Amygdala (tissue), 56 donors: ENCODE results near the gene CDK5RAP2.
A peak's percentile ranks its signal among the peaks of the same experiment; 100 is the strongest.

ENCODE experiments used
- DNase-seq, 56 donors: peaks; one replicate each; lab custom pipeline; 2025; lab: John Stamatoyannopoulos, UW

The CDK5RAP2 gene

DNA sequence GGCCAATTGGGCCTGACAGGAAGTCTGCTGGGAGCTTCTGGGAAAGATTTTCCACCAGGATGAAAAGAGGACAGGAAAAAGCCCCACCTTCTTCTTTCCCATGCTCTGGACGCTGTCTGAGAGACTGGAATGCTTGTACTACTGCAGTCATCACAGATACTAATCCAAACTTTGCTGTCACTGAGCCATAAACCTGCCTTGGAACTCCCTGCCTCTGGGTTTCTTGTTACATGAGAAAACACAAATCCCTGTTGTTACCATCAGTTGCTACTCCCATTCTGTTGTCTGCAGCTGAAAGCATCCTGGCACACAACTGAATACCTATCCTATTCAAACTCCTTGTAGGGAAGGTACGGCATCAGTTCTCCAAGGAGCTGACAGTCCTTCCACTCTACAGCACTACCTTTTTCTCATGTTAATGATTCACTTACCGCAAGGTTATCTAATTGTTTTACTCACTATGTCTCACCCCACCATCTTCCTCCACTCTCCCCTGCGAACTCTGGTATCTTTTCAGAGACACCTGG, 167.5 kb downstream of the CDK5RAP2 start:
- DNase-seq: no peak

DNA sequence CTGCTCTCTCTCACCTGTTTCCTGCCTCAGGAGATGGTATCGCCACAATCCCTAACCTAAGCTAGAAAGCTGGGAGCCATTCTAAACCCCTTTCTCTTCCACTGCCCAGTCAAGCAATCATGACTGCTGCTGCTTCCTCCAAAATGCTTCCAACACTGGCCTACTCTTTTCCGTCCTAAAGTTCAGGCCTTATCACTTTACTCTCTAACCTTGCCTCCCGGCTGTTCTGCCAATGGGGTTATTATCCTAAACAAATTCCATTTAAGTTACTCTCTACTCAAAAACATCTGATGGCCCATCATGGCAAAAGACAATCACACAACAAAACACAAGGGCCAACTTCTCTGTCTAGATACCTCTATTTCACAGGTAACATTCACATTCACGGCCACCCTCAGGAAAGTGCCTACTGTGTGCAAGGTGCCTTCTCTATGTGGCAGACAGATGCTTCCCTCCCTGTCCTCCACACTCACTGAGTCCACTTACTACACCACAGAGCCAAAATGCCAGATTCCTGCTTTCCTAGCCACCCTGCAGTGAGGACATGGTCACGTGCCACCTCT, 168.0 kb downstream of the CDK5RAP2 start:
- no peak for DNase-seq

DNA sequence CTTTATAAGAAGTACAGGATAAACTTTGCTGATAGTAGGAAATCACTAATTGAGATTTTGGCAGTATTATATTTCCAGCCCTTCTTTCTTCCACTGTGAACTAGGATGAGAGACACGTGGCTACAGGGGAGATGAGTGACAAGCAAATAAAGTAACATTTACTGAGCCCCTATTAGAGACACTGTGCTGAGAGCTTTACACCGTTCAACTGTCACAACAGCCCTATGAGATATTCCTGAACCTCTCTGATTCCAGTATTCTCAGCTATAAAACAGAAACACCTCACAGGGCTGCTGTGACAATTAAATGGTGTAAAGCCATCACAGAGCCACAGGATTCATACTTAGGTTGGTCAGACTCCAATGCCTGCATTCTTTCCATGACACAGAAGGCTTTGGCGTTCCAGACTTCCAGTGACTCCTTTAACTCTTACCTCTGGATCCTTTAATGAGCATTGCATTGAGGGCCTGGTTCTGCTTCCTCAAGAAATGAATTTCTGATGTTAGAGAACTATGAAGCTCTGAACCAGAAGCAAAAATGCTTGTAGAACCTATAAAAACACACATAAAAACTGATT, 169.0 kb downstream of the CDK5RAP2 start:
- no peak for DNase-seq

DNA sequence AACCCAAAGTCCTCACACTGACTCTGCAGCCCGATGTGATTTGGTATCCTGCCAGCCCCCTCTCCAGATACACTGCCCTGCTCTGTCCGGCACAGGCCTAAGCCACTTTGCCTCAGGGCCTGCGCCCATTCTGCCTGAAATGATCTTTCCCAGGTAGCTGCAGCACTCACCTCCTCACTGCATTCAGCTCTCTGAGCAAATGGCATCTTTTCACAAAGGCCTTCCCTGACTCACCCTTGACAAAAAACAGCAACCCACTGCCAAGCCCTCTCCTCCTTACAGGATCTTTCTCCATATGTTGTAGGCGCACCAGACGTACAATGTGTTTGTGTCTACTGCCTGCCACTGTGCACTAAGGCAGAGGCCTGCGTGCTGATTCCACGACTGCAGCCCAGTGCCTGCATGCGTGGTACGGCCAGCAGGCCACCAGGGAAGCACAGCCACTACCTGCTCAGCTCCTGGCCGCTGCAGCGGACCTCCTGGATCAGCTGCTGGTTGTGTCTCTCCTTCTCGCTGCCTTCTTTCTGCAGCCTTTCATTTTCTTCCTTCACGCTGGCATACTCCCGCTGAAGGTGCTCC, 171.2 kb downstream of the CDK5RAP2 start:
- DNase-seq: no peak

DNA sequence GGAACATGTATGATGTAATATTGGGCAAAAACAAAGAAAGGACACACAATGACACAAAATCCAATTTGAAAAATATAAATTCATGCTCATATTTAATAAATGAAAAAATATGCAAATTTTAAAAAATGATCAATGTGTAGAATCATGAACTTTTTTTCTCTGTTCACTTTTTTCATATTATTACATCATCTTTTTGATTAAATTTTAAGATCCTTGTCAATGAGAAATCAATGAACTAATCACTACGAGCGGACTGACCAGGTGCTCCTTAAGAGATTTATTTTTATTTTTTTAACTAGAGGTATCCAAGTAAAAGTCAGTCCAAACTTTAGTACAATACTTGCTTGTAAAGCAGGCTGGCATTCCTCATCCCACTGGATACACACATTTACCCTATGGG, 174.1 kb downstream of the CDK5RAP2 start:
- no peak for DNase-seq

DNA sequence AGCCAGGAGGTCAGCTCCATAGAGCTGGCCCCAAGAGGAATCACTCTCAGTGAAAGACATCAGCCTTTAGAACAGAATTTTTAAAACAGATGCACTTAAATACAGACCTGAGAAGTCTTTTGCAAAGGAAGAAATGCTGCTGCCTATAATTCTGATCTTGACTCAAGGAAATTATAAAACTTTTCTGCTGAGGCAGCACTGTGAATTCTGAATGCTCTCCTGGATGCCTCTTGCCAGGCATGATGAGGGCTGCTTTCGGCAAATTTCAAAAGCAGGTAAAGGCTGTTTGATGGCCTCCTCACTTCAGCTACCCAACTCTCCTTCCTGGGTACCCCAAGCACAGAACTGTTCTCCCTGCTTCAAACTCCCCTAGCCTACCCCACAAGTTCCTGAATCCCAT, 174.8 kb downstream of the CDK5RAP2 start:
- no peak for DNase-seq

DNA sequence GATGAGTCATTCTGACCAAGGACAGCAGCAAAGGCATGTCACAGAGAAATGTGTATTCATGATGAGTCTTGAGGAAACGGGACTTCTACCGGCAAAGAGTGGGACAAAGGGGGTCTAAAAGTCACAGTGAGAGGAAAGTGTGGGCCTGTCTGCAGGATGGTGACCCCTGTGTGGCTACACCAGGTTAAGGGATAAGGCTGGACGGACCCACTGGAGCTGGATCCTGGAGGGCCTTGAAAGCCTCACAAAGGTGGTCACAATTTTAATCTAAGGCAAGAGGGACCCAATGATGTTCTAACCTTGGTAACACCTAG, 176.5 kb downstream of the CDK5RAP2 start:
- DNase-seq: no peak

DNA sequence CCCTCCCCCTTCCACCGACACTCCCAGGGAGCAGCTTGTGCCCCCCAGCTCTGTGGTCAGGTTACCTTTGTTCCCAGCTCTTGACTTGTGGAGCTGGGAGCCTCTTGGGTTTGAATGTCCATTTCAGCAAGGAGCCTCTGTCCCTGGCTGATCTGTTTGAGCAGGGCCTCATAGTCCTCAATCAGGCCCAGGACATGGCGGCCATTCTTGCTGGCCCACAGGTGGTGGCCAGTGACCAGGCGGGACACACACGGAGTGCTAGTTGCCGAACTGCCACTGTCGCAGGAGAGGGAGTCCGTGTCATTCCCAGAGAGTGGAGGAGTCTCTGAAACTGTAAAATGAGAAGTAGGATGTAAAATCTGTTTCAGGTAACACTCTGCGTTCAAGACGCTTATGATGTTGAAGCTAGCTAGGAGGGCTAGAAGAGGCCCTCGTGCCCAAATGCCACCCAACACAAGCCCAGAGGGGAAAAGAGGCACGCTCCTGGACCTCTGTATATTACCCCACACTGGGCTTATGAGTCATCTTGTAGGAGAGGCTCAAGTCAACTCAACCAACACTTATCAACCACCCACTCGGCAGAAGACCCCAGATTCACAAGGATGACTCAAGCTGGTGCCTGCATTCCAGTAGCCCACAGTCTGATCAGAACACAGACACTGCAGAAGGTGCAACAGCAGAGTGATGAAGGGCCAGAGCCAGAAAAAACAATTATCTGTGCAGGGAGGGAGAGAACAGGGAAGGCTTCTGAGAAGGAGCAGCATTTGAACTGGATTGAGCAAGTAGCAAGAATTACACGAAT, 177.0 kb downstream of the CDK5RAP2 start:
- DNase-seq: peak in 1 of 56 donors; percentile 13

DNA sequence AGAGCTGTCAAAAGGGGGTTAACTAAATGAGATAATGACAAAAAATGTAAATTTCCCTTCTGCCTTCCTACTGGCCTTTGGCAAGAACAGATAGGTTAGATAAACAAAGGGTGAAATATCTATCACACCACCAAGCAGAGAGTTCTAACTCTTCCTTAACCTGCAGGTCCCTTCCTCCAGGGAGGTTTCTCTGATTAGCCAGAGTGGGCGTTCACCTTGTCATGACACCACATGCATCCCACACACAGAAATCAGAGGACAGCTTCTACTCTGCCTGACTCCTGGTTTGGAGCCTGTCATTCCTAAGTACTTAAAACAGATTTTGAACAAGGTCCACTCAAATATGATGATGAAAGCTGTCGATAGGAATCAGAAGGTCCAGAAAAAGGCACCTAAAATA, 180.0 kb downstream of the CDK5RAP2 start:
- no peak for DNase-seq

DNA sequence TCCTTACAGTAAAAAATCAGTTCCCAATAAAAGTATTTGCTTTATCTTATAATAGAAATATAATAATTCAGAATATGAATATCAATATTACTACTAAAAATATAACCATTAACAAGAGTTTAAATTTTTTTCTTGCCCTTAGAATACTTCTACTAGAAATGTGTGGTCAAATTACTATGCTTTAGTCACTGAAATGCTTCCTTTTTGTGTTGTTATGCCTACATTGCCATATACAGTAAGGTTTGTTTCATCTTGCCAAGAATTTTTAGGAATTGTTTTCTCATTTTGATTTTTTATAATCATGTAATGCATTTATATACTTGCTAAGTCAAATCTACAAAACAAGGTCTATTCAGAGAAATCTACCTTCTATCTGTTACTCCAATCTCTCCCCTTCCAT, 181.7 kb downstream of the CDK5RAP2 start:
- no peak for DNase-seq

DNA sequence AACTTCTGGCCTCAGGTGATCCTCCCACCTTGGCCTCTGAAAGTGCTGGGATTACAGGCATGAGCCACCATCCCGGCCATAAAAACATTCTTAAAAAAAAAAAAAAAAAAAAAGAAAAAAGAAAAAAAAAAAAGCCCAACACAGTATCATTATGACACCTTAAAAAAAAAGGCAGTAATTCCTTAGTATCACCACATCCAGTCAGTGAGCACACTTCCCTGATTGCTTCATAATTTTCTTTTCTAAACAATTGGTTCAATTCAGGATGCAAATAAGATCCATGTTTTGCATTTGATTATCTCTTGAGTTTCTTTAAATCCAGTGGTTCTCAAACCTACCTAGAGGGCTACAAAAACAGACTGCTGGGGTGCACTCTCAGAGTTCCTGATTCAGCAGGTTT, 182.5 kb downstream of the CDK5RAP2 start:
- DNase-seq: no peak

DNA sequence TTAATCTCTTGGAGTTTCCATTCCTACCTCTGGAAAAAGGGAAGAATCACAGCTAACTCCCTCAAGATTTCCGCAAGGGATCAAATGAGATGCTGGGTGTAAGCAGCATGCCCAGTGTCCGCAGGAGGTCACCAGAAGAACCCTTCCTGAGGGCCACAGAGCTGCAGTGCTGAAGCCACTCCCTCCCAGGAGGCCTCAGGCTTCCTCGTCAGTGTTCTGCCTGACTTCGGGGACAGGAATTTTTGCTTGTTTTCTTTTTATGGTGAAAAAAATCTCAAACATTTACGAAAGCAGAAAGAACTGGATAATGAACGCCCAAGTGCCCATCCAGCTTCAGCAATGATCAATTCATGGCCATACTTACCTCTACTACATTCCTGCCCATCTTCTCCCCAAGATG, 183.0 kb downstream of the CDK5RAP2 start:
- DNase-seq: no peak

DNA sequence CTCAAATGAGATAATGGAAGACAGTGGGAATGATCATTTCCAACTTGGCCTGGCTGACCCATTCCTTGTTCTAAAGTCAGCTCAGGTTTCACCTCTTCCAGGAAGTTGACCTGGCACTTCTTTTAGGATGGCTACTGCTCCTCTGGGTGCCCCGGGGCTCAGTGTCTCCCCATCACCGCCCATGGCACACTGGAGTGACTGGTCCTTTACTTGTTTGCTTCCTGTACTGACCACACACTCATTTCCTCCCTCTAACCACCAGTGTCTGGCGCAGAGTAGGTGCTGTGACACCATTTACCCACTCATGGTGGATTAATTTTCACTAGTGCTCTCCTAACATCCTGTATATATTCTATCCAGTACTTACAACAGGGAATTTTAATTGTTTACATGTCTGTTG, 183.5 kb downstream of the CDK5RAP2 start:
- no peak for DNase-seq

DNA sequence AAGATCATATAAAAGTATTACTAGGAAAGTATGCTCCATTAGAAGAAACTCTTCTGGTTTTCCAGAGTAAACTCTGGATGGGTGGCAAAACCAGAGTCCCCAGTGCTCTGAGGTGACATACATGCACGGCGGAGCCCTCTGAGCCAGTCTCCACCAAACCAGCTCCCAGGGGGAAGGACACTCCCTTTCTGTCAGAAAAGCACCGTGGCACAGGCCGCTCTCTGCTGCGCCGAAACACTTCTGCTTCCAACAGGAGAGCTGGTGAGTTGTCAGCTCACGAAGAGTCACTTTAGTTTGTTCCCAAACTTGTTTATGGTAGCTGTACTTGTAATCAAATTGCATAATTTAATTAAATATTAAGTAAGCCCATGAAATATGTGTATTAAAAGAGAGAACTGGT, 184.6 kb downstream of the CDK5RAP2 start:
- peak in 1 of 56 donors; percentile 9 for DNase-seq

DNA sequence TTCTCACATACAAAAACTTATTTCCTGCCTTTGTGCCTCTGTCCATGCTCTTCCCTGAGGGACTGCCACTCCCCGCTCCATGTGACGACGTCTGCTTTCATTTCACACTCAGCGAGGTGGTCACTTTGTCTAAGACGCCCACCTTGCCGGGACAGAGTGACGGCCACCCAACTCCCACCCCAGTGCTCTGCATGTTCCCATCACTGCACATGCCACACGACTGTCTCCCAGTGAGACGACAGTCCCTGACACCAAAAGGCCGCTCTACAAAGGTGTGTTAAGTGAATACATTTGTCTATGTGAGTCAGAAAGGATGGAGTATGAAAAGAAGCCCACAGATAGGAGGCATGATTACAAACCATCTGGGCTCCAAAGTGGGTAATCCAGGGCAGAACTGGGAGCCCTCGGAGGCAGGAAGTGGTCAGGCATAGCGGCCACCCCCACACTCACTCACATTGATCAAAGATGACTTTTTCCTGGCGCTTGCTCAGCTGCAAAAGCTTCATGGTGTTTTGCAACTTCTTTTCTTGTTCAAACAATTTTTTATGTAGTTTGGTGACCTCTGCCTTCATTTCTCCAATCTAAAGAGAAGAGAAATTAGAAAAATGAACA, 185.8 kb downstream of the CDK5RAP2 start:
- DNase-seq: no peak

DNA sequence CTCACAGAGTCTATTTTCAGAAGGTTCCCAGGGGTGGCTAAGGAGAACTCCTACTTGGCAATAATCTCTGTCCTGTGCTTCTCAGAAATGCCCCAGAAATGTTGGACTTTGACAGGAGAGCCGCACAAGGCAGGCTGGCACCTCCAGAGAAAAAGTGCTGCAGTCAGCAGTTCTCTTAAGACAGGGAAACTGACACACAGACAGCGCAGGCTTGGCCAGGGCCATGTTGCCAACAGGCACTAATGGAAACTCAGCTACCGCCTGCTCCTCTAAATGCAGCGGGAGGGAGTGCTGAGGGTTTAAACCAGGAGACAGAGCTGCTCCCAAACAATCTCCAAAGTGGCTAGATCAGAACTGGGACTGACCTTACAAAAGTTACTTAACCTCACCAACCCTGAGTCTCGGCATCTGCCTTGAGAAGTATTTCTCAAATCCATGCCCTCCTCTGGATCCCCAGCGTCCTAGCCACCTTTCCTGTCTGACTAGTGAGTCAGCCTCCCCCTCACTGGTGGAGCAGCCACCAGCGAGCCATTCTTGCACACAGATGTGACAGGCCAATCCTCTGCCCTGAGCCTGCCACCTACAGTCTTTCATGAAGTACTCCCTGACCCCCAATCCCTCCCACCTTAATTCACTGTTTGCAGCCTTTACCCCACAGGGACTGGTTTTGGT, 186.4 kb downstream of the CDK5RAP2 start:
- peak in 22 of 56 donors; percentile 7 to 67 (median 28) for DNase-seq

DNA sequence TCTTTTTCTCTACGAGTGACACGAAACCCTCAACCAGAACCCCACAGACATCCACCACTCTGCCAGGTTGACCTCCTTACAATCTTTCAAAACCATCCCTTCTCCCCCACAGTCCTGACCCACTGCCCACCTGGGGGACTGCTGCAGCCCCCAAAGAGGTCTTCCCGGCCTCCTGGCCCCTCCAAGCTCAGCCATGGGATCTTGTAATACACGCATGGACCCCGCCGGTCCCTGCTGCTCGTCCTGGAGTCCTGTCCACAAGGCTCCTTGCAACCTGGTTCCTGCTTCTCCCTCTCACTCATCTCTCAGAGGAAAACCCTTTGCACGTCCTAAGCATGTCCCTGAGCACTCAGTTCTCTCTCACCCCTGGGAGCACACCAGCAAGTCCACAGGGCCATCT, 187.3 kb downstream of the CDK5RAP2 start:
- no peak for DNase-seq

DNA sequence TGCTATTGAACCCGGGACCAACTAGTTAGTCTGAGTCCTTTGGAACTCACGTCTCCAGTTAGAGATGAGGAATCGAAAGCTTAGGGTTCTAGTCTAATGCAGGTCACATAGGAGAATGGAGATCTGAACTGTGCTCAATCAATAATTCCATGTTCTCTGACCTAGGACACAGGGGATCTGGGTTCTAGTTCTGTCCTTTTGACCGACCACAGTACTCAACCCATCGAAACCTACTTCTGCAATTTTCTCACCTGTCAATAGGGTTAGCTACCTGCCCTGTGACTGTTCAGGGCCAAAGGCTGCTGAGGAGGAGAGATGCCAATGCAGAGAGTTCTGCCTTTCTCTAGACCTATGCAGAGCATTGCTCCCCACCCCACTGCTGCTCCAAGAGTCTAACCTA, 187.7 kb downstream of the CDK5RAP2 start:
- no peak for DNase-seq

DNA sequence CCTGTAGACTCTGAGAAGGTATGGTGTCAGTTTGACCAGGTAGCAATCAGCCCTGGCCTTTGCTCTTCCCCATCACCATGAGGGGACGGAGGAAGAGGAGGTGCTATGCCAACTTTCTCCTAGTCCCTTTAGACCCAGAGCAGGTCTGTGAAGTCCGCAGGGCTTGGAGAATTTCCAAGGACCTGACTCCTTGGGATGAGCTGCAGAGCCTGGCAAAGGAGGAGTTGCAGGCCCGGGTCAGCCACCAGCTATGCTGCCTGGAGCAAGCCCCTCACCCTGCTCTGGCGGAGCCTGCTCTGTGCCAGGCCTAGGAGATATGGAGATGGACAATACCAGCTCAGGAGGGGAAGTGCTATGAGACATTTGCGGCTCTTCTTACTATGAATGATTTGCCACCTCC, 188.3 kb downstream of the CDK5RAP2 start:
- DNase-seq: no peak

DNA sequence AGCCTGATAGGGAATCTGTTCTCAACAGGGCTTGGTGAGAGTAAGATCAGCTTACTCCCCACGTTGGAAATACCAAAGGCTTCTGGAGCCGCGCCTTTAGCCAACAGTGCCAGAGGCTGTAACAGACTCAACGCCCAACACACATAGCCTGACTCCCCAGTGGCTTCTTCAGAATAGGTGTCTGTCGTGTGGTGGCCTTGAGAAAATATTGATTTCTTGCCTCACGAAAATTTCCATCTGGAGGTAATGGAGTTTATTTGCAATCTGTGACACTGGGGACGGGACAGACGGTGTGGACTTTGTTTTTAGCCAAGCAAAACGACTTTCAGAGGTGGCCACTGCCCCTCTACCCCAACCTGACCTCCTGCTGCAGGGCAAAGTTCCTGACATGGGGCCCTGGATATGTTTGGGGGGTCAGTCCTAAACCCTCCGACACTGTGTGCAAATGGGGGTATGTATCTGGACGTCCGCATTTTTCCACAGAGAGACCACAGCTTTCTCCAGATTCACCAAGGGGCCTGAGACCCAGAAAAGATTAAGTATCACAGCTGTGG, 189.3 kb downstream of the CDK5RAP2 start:
- no peak for DNase-seq
